Gastrocnemius medialis (tissue), 4 donors: ENCODE data around the gene PSG1.
"Not testable (repeated sequence)": the region's sequence is repeated elsewhere in the genome, so short reads cannot be mapped to it uniquely, and the experiment has no call there.

Experiments
- POLR2A ChIP-seq, 2 donors: fragments of 450-650 bp; IDR thresholded peaks; one replicate each; pipeline ENCODE4 v1.6.1; 2017; ENCODE audit warnings: antibody characterized with exemption in 2 of 2, mild to moderate bottlenecking in 2 of 2, moderate library complexity in 2 of 2
- TF ChIP-seq, protein P1 (sequence below), 5 experiments: fragments of 450-650 bp in 3 of 5; fragments of 200-600 bp in 2 of 5; sonication (generic) in 2 of 5; IDR thresholded peaks in 4 of 5; conservative IDR thresholded peaks in 1 of 5; 1 replicate in 4 of 5; 2 replicates in 1 of 5; pipeline ENCODE4 v1.5.1; 2016 to 2019; ENCODE audit warnings: antibody characterized with exemption in 5 of 5, mild to moderate bottlenecking in 3 of 5, moderate library complexity in 3 of 5

DNA sequence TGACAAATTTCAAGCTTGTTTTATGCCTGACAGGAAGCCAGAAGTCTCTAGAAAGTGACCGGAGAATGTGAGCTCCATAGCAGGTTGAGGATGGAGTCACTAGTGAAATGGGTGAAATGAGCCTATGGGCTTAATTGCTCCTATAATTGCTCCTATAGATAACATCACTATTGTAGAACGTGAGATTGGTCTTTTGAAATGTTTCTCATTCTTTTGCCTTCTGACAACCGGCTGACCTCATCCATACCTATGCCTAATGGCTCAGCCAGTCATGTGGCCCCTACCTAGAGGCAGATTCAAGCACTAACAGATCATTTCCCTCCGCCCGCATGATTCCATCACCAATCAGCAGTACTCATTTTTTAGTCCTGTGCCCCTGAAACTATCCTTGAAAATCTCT is 34.0 kb upstream of the PSG1 start:
- TF ChIP-seq, protein P1, sequence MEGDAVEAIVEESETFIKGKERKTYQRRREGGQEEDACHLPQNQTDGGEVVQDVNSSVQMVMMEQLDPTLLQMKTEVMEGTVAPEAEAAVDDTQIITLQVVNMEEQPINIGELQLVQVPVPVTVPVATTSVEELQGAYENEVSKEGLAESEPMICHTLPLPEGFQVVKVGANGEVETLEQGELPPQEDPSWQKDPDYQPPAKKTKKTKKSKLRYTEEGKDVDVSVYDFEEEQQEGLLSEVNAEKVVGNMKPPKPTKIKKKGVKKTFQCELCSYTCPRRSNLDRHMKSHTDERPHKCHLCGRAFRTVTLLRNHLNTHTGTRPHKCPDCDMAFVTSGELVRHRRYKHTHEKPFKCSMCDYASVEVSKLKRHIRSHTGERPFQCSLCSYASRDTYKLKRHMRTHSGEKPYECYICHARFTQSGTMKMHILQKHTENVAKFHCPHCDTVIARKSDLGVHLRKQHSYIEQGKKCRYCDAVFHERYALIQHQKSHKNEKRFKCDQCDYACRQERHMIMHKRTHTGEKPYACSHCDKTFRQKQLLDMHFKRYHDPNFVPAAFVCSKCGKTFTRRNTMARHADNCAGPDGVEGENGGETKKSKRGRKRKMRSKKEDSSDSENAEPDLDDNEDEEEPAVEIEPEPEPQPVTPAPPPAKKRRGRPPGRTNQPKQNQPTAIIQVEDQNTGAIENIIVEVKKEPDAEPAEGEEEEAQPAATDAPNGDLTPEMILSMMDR (IDR thresholded peaks at IDR 0.05 in 4 of 5, conservative IDR thresholded peaks at IDR 0.05 in 1 of 5), result not testable (repeated sequence)
- not testable (repeated sequence) for TF ChIP-seq POLR2A (IDR thresholded peaks at IDR 0.05)
